GM12892 (cell line): ENCODE results near the gene UIMC1.

ENCODE experiments used
- POLR2A ChIP-seq: IDR thresholded peaks from 2 replicates; pipeline ENCODE4 v1.6.1; 2011; ENCODE audit warnings: low read depth, low read length, control low read depth
- POLR2AphosphoS5 ChIP-seq: IDR thresholded peaks from 2 replicates; pipeline ENCODE4 v1.6.1; 2011; ENCODE audit warnings: low read depth, low read length, control low read depth
- TAF1 ChIP-seq: IDR thresholded peaks from 2 replicates; pipeline ENCODE4 v1.6.1; 2011; ENCODE audit warnings: low read depth, mild to moderate bottlenecking, control low read depth, low read length, borderline replicate concordance

GRCh38 chr5:176965633-176966032, 40.9 kb downstream of the UIMC1 start:
- TF ChIP-seq POLR2AphosphoS5 (no peak), POLR2A (no peak), TAF1 (no peak)
